Heart left ventricle (tissue), 13 donors: ENCODE results near the gene RLBP1.

Source experiments
- POLR2A ChIP-seq, 2 donors: fragments of 450-650 bp; IDR thresholded peaks; one replicate each; pipeline ENCODE4 v1.6.1; 2017; ENCODE audit warnings: antibody characterized with exemption in 2 of 2, mild to moderate bottlenecking in 2 of 2, moderate library complexity in 2 of 2
- TF ChIP-seq, protein P1 (sequence below), 12 donors: fragments of 200-600 bp; sonication (generic) in 4 of 12; IDR thresholded peaks; one replicate each; pipeline versions ENCODE4 v1.5.0 to v1.8.0; 2018 to 2022; ENCODE audit warnings: antibody characterized with exemption in 12 of 12, mild to moderate bottlenecking in 5 of 12
- donor health status: ischemic (EF 13 %, LVEDD 7.1; RV severe dilation, severe dysfunction).
- donor health status: DM: no; HTN: yes; CAD: no.
- donor health status: DM: no; HTN: no; CAD: no.
- donor health status: ischemic (EF 25% LVEDD 6.9; RV normal size, moderate dysfunction).
- donor health status: ischemic (EF 25% LVEDD 5.7; RV mildly dilated, moderate dysfunction).
- donor health status: ischemic (EF 35%, LVEDD 5.7; RV mildly dilated, moderate dysfunction).
- donor health status: nonischemic (EF 11% LVEDD 7.7; RV severe dilation, severe dysfunction).
- donor health status: DM: yes; HTN: yes; CAD: no.
- donor health status: PGD.
- donor health status: ischemic (EF 29% LVEDD 5.4; RV normal size, mild dysfunction).
- donor health status: nonischemic (EF 23%, LVEDD 6.1; RV moderate dilation, normal function).

DNA sequence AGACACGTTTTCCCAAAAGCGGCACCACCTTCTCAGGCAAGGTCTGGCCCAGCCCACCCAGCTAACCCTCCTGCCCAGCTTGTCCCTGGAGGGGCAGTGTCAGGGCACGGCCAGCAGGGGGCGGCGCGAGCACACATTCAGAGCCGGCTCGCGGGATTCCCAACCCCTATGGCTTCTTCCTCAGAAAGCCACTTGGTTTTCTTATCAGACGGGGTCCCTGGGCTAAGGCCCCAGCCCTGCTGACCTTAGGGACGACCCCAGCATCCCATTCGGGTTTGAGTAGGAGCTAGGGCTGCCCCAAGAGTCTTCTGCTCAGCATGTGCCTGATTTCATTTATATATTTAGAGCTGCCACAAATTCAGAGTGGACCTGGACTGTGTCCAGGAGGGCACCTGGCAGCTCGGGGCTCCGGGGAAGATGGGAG lies 14.5 kb downstream of the RLBP1 start:
- no peak for TF ChIP-seq POLR2A (IDR thresholded peaks at IDR 0.05)
- TF ChIP-seq, protein P1, sequence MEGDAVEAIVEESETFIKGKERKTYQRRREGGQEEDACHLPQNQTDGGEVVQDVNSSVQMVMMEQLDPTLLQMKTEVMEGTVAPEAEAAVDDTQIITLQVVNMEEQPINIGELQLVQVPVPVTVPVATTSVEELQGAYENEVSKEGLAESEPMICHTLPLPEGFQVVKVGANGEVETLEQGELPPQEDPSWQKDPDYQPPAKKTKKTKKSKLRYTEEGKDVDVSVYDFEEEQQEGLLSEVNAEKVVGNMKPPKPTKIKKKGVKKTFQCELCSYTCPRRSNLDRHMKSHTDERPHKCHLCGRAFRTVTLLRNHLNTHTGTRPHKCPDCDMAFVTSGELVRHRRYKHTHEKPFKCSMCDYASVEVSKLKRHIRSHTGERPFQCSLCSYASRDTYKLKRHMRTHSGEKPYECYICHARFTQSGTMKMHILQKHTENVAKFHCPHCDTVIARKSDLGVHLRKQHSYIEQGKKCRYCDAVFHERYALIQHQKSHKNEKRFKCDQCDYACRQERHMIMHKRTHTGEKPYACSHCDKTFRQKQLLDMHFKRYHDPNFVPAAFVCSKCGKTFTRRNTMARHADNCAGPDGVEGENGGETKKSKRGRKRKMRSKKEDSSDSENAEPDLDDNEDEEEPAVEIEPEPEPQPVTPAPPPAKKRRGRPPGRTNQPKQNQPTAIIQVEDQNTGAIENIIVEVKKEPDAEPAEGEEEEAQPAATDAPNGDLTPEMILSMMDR (IDR thresholded peaks at IDR 0.05) = peak; percentile 94 to 99 (median 97)
